Loucy (cell line): ENCODE results near the gene BRD3OS.

Experiments
- H2AFZ ChIP-seq: fragments of 200-600 bp; sonication (generic); 2 replicates; pipeline ENCODE4 v1.6.0; 2016; ENCODE audit warnings: antibody characterized with exemption, mild to moderate bottlenecking, low read length, moderate library complexity
- H3F3A ChIP-seq: fragments of 200-600 bp; 2 replicates; pipeline ENCODE4 v1.6.0; 2016; ENCODE audit warnings: antibody characterized with exemption, low read depth, mild to moderate bottlenecking
- H3K27me3 ChIP-seq: fragments of 200-600 bp; sonication (generic); 2 replicates; pipeline ENCODE4 v1.6.1; 2014; ENCODE audit warnings: low read length, mild to moderate bottlenecking; ENCODE audit not compliant: insufficient read depth, poor library complexity, severe bottlenecking
- H3K36me3 ChIP-seq: fragments of 200-600 bp; sonication (generic); 2 replicates; pipeline ENCODE4 v1.6.1; 2016; ENCODE audit warnings: low read length; ENCODE audit not compliant: insufficient read depth
- H3K4me1 ChIP-seq: fragments of 200-600 bp; sonication (generic); 2 replicates; pipeline ENCODE4 v1.5.1; 2014; ENCODE audit warnings: low read length, mild to moderate bottlenecking; ENCODE audit not compliant: insufficient read depth, poor library complexity, severe bottlenecking
- H3K4me2 ChIP-seq: fragments of 200-600 bp; sonication (generic); 2 replicates; pipeline ENCODE4 v1.6.0; 2014; ENCODE audit warnings: antibody characterized with exemption, low read length, low read depth, mild to moderate bottlenecking; ENCODE audit not compliant: poor library complexity, severe bottlenecking
- H3K4me3 ChIP-seq: fragments of 200-600 bp; sonication (generic); 2 replicates; pipeline ENCODE4 v1.5.1; 2014; ENCODE audit warnings: low read length, mild to moderate bottlenecking, mixed read lengths; ENCODE audit not compliant: poor library complexity, severe bottlenecking
- H3K79me2 ChIP-seq: fragments of 200-600 bp; sonication (generic); 2 replicates; pipeline ENCODE4 v1.6.1; 2014; ENCODE audit warnings: low read length; ENCODE audit not compliant: insufficient read depth
- H3K9ac ChIP-seq: fragments of 200-600 bp; sonication (generic); 2 replicates; pipeline ENCODE4 v1.6.0; 2014; ENCODE audit warnings: mild to moderate bottlenecking, low read depth, low read length, moderate library complexity; ENCODE audit not compliant: poor library complexity, severe bottlenecking
- H3K9me2 ChIP-seq: fragments of 200-600 bp; sonication (generic); replicated peaks from 2 replicates; pipeline ENCODE4 v1.6.1; 2016; ENCODE audit warnings: low read depth, low read length, mixed read lengths
- H3K9me3 ChIP-seq: fragments of 200-600 bp; sonication (generic); 2 replicates; pipeline ENCODE4 v1.6.1; 2014; ENCODE audit warnings: mild to moderate bottlenecking, antibody characterized with exemption, low read length, low read depth; ENCODE audit not compliant: insufficient read depth
- H4K20me1 ChIP-seq: fragments of 200-600 bp; sonication (generic); 2 replicates; pipeline ENCODE4 v1.6.0; 2014; ENCODE audit warnings: antibody characterized with exemption, low read length, mild to moderate bottlenecking; ENCODE audit not compliant: insufficient read depth, poor library complexity, severe bottlenecking
- EZH2phosphoT487 ChIP-seq: fragments of 200-600 bp; IDR thresholded peaks from 2 replicates; pipeline ENCODE4 v1.6.1; 2018; ENCODE audit warnings: antibody characterized with exemption, mild to moderate bottlenecking, moderate library complexity, borderline replicate concordance
- TF ChIP-seq, protein P1 (sequence below): fragments of 200-600 bp; sonication (generic); conservative IDR thresholded peaks from 2 replicates; pipeline ENCODE4 v1.5.1; 2014; ENCODE audit warnings: mild to moderate bottlenecking, antibody characterized with exemption, low read length

The BRD3OS gene

DNA sequence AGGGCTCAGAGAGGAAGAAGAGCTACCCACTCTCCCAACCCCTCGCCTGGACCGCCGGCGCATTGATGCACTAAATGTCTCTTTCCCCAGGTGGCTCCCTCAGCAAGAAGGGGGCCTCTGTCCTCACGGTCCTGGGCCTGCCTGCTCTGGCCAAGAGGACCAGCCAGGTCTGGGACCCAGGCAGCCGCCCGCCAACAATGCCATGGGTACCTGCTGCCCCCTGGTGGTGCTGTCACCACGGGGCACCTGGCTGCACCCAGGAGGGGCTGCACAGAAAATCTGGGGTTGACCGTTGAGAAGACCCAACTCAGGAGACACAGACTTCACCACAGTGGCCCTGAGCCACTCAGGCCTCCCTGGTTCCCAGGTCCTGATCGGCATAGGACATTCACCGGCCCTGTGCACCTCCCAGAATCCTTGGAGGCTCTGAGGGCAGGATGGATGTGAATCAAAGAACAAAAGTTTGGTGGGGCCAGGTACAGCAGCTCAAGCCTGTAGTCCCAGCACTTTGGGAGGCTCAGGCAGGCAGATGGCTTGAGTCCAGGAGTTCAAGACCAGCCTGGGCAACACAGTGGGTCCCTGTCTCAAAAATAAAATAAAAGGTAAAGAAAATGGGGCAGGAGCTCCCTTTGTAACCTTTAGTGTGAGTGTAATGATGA is 30.8 kb upstream of the BRD3OS start:
- no peaks in the 10 kb centered on the region for H3K9me2 ChIP-seq
- TF ChIP-seq, protein P1, sequence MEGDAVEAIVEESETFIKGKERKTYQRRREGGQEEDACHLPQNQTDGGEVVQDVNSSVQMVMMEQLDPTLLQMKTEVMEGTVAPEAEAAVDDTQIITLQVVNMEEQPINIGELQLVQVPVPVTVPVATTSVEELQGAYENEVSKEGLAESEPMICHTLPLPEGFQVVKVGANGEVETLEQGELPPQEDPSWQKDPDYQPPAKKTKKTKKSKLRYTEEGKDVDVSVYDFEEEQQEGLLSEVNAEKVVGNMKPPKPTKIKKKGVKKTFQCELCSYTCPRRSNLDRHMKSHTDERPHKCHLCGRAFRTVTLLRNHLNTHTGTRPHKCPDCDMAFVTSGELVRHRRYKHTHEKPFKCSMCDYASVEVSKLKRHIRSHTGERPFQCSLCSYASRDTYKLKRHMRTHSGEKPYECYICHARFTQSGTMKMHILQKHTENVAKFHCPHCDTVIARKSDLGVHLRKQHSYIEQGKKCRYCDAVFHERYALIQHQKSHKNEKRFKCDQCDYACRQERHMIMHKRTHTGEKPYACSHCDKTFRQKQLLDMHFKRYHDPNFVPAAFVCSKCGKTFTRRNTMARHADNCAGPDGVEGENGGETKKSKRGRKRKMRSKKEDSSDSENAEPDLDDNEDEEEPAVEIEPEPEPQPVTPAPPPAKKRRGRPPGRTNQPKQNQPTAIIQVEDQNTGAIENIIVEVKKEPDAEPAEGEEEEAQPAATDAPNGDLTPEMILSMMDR: peak; percentile 94
- no peak for TF ChIP-seq EZH2phosphoT487
- H2AFZ ChIP-seq: no peak overlapping the region
- H3F3A ChIP-seq: no peaks in the 10 kb centered on the region
- H3K79me2 ChIP-seq: peaks cover 29% of the 10 kb centered on the region; the same call in 1 of the 2 replicates
- no peaks in the 10 kb centered on the region for H3K27me3 ChIP-seq
- H3K4me2 ChIP-seq: no peak overlapping the region
- H3K36me3 ChIP-seq: no peaks in the 10 kb centered on the region
- no peak overlapping the region for H3K9ac ChIP-seq
- H4K20me1 ChIP-seq: peaks cover 7% of the 10 kb centered on the region
- H3K9me3 ChIP-seq: no peaks in the 10 kb centered on the region
- no peak overlapping the region for H3K4me3 ChIP-seq
- peaks cover 30% of the 10 kb centered on the region for H3K4me1 ChIP-seq

DNA sequence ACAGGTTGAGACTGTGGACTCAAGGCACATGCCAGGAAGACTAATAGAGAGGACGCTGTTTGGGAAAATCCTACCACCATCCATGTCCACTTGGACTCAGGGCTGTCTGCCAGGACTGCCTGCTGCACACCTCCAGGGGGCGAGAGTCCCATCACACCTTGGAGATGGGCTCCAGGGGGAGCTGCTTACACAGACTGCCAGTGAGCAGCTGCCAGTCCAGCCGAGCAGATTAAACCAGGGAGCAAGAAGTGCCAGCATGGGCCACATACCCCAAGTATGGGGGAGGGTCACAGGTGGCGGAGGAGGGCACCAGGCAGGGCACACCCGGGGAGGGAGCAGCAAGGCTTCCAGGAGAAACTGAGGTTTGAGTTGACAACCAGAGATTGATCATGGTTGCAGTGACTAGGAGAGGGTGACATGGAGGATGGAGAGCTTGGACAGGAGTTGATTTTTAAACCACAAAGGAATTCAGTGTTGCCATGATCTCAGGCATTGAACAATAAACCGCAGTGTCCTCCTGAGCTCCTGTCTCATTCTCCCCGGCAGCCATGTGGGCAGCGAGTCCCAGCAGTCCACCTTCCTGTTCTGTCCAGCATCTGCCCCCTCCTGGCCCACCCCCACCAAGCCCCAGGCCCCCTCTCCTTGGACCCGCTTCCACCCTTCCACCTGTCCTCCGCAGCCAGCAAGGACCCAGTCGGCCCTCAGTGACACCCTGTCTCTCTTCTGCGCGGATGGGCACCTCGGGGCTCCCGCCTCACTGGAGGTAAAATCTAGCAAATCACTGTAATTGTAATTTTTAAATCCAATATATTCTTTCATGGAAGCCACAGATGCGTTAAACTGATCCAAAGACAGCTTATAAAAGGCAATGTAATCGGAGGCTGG is 30.0 kb upstream of the BRD3OS start:
- Histone ChIP-seq H2AFZ (no peak overlapping the region), H3K9ac (no peak overlapping the region), H4K20me1 (peaks cover 1% of the 10 kb centered on the region), H3K36me3 (no peaks in the 10 kb centered on the region), H3K27me3 (no peaks in the 10 kb centered on the region), H3F3A (no peaks in the 10 kb centered on the region), H3K79me2 (peaks cover 21% of the 10 kb centered on the region; the same call in 1 of the 2 replicates), H3K9me3 (no peaks in the 10 kb centered on the region), H3K9me2 (no peaks in the 10 kb centered on the region), H3K4me2 (no peak overlapping the region), H3K4me1 (peaks cover 23% of the 10 kb centered on the region), H3K4me3 (no peak overlapping the region)
- TF ChIP-seq EZH2phosphoT487: no peak
- TF ChIP-seq, protein P1: peak; percentile 22; the same call in 1 of the 2 replicates

DNA sequence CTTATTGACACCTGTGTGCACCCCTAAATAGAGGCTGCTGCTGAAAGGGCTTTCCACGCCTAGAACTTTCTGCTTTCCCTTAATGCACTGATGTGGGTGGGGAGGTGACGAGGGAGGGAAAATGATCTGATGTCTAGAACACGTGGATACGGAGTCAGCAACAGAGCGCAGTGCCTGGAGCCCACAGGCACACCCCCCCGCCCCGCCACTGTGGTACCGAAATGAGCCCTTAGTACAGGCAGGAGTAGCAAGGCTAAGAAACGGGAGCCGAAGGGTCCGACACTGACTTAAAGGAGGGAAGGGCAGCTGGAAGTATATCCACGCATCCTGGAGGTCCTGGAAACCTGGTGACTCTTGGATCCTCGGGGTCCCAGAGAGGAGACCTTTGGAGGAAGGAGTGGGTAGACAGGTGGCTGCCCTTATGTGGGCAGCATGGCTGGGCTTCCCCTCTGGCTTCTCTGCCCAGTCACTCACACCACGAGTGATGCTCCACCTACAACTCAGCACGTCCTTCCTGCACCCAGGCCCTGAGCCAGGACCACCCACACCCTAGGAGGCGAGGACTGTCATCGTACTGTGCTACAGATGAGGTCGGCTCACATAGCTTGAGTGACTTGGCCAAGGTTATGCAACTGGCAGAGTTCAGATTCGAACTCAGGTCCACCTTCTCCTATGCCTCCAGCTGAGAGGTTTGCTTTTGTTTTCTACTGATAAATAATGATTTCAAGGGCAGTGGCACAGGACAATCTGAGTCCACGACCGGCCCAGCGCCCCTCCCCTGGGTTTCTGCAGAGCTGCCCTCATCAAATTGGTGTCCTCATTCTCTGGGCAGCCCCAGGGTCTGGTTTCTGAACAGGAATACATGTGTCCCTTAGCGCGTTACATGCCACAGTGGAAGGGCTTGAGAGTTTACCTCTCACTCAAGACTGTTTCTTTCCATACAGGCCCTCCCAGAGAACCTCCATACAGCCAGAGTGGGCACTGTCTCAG is 28.5 kb upstream of the BRD3OS start:
- TF ChIP-seq EZH2phosphoT487: no peak
- TF ChIP-seq, protein P1: no peak
- H3F3A ChIP-seq: no peaks in the 10 kb centered on the region
- H3K4me2 ChIP-seq: no peak overlapping the region
- H3K4me1 ChIP-seq: peaks cover 15% of the 10 kb centered on the region
- no peaks in the 10 kb centered on the region for H3K9me3 ChIP-seq
- no peaks in the 10 kb centered on the region for H3K36me3 ChIP-seq
- H3K27me3 ChIP-seq: no peaks in the 10 kb centered on the region
- H2AFZ ChIP-seq: no peak overlapping the region
- no peaks in the 10 kb centered on the region for H4K20me1 ChIP-seq
- H3K9ac ChIP-seq: no peak overlapping the region
- no peak overlapping the region for H3K4me3 ChIP-seq
- H3K79me2 ChIP-seq: peaks cover 6% of the 10 kb centered on the region; the same call in 1 of the 2 replicates
- H3K9me2 ChIP-seq: no peaks in the 10 kb centered on the region
